ENCODE results near the gene PLEKHA3. TPM values are rescaled to one million over a fixed set of nuclear protein-coding genes. Genes with fewer than 3 reads are reported as not detected.

Gene PLEKHA3
- 6.4 and 8.3 TPM in 2 replicates for total RNA-seq

DNA sequence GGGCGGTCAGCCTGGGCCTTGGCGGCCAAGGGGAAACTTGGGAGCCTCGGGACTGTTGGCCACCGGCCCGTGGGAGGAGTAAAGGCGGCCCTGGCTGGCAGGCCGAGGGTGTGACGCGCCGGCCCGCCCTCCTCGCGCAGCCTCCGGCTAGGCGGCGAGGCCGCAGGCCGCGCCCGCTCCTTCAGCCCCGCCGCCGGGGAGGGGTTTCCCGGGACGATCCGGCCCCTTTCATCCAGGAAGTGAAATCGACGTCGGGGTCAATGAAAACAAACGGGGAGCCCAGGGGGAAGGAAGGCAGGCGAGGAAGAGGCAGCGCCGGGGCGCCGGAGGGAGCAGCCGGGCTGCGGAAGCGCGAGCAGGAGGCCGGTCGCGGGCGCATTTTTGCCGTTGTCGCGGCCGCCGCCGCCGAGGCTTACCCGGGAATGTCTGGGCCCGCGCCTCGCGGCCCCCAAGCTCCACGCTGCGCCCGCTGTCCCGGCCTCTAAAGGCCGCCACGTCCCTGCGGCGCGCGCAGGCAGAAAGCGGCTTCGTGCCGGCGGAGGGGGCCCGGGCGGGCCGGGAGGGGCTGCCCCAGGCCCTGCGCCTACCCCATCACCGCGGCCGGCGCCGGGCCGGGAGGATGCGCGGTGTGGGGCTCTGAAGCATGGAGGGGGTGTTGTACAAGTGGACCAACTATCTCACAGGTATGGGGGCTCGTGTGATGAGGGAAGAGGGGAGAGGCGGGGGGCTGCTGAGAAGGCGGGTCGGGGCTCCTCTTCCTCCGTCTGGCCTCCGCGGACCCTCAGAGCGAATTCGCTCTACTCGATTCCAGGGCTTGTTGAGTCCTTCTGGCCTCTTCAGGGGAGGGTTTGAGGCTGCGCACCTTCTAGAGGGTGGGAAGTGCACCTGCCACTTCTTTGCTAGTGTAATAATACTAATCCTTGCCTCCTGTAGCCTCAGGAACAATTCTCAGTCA lies at the start of gene PLEKHA3:
PLEKHA3 (plus strand) TSS at position 231 of the 955 bp plus-strand sequence; CDS start at position 644, 413 bp downstream.

DNA sequence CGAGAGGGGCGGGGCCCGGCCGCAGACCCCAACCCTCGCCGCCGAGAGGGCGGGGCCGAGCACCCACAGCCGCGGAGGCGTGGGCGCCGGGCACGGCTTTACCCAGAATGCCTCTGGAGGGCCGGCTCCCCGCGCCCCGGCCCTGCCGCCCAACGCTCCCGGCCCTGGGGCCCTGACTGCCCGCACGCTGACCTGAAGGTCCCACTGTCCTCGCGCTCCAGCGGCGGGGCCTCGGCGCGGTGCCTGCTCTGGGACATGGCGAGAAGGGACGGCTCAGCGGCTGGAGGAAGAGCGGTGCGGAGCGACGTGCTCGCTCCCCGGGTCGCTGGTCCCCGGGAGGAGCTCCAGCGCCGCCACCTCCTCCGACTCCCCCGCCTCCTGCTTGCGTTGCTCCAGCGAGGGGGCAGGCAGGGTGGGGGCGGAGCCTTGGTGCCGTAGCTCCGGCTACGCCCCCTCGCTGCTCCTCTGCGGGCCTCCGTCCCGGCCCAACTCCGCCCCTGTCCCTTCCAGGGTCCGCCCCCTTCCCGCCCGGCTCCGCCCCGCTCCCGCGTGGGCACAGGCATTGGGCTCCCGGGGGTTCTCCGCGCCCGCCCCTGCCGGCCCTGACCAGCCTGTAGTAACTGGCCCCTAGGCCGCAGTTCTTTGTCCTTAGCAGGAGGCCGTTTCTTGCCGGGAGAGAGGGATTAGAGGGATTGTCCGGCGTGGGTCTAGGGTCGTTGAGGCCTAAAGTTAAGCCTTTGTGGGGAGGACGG lies 29.3 kb upstream of the PLEKHA3 start, which contains the start of the genes PJVK and PRKRA:
PJVK (plus strand) TSS at position 605 of the 752 bp plus-strand sequence. CDS start 2,032 bp downstream, outside the sequence.
PRKRA (minus strand) TSS at position 402 of the 752 bp plus-strand sequence; CDS start at position 257, 145 bp downstream.

DNA sequence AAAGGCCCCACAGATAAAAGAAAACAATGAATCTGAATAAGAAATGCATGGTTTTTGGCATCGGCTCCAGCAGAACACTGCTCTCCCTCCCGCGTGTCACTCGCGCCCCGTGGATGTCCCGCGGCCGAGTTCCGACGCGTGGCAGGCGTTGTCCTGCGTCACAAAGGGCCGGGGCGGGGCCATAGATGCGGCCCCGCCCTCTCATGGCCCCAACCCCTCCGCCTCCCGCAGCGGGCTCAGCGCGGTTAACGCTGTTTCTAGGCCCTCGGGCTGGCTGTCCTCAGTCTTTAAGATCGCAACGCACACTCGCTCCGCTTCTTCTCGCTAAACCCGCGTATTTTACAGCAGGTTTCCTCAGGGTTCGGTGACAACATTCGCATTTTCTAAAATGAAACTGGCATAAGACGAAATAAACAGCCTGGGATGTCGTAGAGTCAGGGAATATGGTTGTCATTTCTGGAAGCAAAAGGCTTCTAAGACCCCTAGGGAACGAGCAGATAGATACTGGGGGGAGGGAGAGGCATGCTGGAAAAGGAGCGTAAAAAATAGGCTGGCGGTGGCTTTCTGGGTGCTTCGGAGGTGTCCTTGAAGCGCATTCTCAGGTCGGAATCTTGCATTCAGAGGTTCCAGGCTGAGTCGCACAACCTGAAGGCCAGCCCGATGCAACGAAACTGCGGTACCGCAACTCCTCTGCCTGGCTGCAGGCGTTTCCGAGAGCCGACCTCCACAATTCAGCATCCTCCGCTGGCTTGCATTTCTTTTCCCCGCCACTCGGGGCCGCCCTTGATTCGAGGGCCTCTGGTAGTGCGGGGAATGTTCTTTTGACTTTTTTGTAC lies 1.6 kb upstream of the PLEKHA3 start, which contains the start of gene FKBP7:
FKBP7 (minus strand) TSS at position 162 of the 836 bp plus-strand sequence; CDS start at position 61, 101 bp downstream.

Other genes with a start within 250 kb of the PLEKHA3 start
- 28.4 and 29.2 TPM in 2 replicates for gene PRKRA, start 29.3 kb upstream of the PLEKHA3 start, total RNA-seq
- 1.4 and 1.9 TPM in 2 replicates for gene PJVK, start 29.1 kb upstream of the PLEKHA3 start, total RNA-seq
- gene FKBP7, start 1.9 kb upstream of the PLEKHA3 start, total RNA-seq, result 51.4 and 89.9 TPM in 2 replicates

Data from cardiac ventricle fibroblast (primary cell).